GM12878 (cell line): ENCODE measurements around the gene ANKRD50. TPM values are rescaled to one million over a fixed set of nuclear protein-coding genes. Genes with fewer than 3 reads are reported as not detected.

Experiments used
- ATAC-seq: fragments of 200-7000 bp; cut with Tn5 transposase; 3 replicates; pipeline ENCODE4 v1.9.1; 2020; ENCODE audit warnings: mild to moderate bottlenecking, moderate library complexity
- BruUV-seq: library from RNA; stranded (reverse); fragments of 400-500 nt; replicated peaks from 2 replicates; lab custom pipeline; 2021; lab: Mats Ljungman, UMichigan
- CTCF ChIA-PET: fragments of 300-600 bp; sonication (Branson Sonifier 250); formaldehyde crosslinking; extraction: SDS; loops from one replicate; lab custom pipeline; 2021; ENCODE audit warnings: inconsistent platforms; lab: Yijun Ruan, JAX
- POLR2A ChIA-PET: fragments of 350-600 bp; formaldehyde crosslinking; extraction: SDS; loops from one replicate; lab custom pipeline; 2021; ENCODE audit warnings: inconsistent platforms; lab: Charles Lee
- RAD21 ChIA-PET: fragments of 300-600 bp; sonication (Branson Sonifier 250); formaldehyde crosslinking; loops from one replicate; lab custom pipeline; 2023; ENCODE audit warnings: antibody characterized with exemption; ENCODE audit not compliant: unreplicated experiment; lab: Charles Lee
- SMC1A ChIA-PET: fragments of 300-600 bp; sonication (Branson Sonifier 250); formaldehyde crosslinking; loops from one replicate; lab custom pipeline; 2023; ENCODE audit not compliant: unreplicated experiment, uncharacterized antibody; lab: Charles Lee
- DNase-seq: peaks from one replicate; pipeline ENCODE4 v3.0.0-alpha.2; 2011; ENCODE audit warnings: low read depth, low spot score
- FAIRE-seq: peaks from 3 replicates; lab custom pipeline; 2011; peaks lifted over from hg19 to GRCh38; lab: Jason Lieb, UNC
- H2AFZ ChIP-seq: 2 replicates; pipeline ENCODE4 v1.6.0; 2011; ENCODE audit warnings: low read depth, low read length, control low read depth; ENCODE audit not compliant: control insufficient read depth
- H3K27ac ChIP-seq: 2 replicates; pipeline ENCODE4 v1.5.1; 2011; ENCODE audit warnings: control low read depth; ENCODE audit not compliant: control insufficient read depth, insufficient read depth
- H3K27me3 ChIP-seq, 2 experiments: replicated peaks in 1 of 2; 2 replicates each; pipeline versions ENCODE4 v1.6.0 to v1.6.1; 2011; ENCODE audit warnings: low read length in 1 of 2; ENCODE audit not compliant: control insufficient read depth in 2 of 2, insufficient read depth in 2 of 2
- H3K36me3 ChIP-seq, 2 experiments: 2 replicates each; pipeline ENCODE4 v1.5.1; 2011; ENCODE audit warnings: low read length in 1 of 2; ENCODE audit not compliant: control insufficient read depth in 2 of 2, insufficient read depth in 2 of 2
- H3K4me1 ChIP-seq: 2 replicates; pipeline ENCODE4 v1.6.1; 2011; ENCODE audit warnings: mild to moderate bottlenecking, low read length, moderate library complexity, mixed read lengths; ENCODE audit not compliant: control insufficient read depth, insufficient read depth
- H3K4me2 ChIP-seq: 2 replicates; pipeline ENCODE4 v1.6.0; 2011; ENCODE audit warnings: control low read depth; ENCODE audit not compliant: control insufficient read depth, insufficient read depth
- H3K4me3 ChIP-seq: fragments of 200-600 bp; sonication (generic); 2 replicates; pipeline ENCODE4 v1.5.1; 2016
- H3K79me2 ChIP-seq: 2 replicates; pipeline ENCODE4 v1.6.0; 2011; ENCODE audit warnings: low read length; ENCODE audit not compliant: control insufficient read depth, insufficient read depth
- H3K9ac ChIP-seq: 2 replicates; pipeline ENCODE4 v1.8.0; 2011; ENCODE audit warnings: low read length, control low read depth, mixed read lengths; ENCODE audit not compliant: control insufficient read depth, insufficient read depth
- H3K9me3 ChIP-seq: replicated peaks from 3 replicates; pipeline ENCODE4 v1.5.1; 2011; ENCODE audit warnings: mild to moderate bottlenecking, low read length; ENCODE audit not compliant: control insufficient read depth, insufficient read depth
- H4K20me1 ChIP-seq: 2 replicates; pipeline ENCODE4 v1.6.0; 2011; ENCODE audit not compliant: control insufficient read depth, insufficient read depth
- EZH2 ChIP-seq: IDR thresholded peaks from 2 replicates; pipeline ENCODE4 v1.6.1; 2012; ENCODE audit warnings: low read depth, mild to moderate bottlenecking, control low read depth, inconsistent platforms, low read length, borderline replicate concordance; ENCODE audit not compliant: control insufficient read depth
- FOXK2 ChIP-seq: fragments of 450-650 bp; IDR thresholded peaks from 2 replicates; pipeline ENCODE4 v1.6.1; 2017; ENCODE audit warnings: mild to moderate bottlenecking, moderate library complexity
- KDM1A ChIP-seq: fragments of 200-600 bp; sonication (generic); IDR thresholded peaks from 2 replicates; pipeline ENCODE4 v1.6.1; 2016; ENCODE audit warnings: borderline replicate concordance
- LARP7 ChIP-seq: fragments of 450-650 bp; IDR thresholded peaks from 2 replicates; pipeline ENCODE4 v1.6.1; 2017; ENCODE audit warnings: mild to moderate bottlenecking
- POLR2AphosphoS2 ChIP-seq: IDR thresholded peaks from 2 replicates; pipeline ENCODE4 v1.6.1; 2011; ENCODE audit warnings: low read depth, mild to moderate bottlenecking, low read length, improper control_type of control experiment, moderate library complexity
- STAT1 ChIP-seq: fragments of 450-650 bp; conservative IDR thresholded peaks from 2 replicates; pipeline ENCODE4 v1.6.1; 2014; ENCODE audit warnings: antibody characterized with exemption, mild to moderate bottlenecking
- ZNF217 ChIP-seq: fragments of 450-650 bp; IDR thresholded peaks from 2 replicates; pipeline ENCODE4 v1.6.1; 2017; ENCODE audit warnings: antibody characterized with exemption, mild to moderate bottlenecking
- WGBS: methylation state at CpG from one replicate; pipeline ENCODE4 v1.1.6; 2016; ENCODE audit warnings: low lambda C conversion rate; ENCODE audit not compliant: insufficient replicate concordance, insufficient coverage; ENCODE audit errors: missing lambda C conversion rate; 5-methylcytosine and 5-hydroxymethylcytosine counted together
- in situ Hi-C: fragments of 300-500 bp; cut with MboI; formaldehyde crosslinking; loops from 9 replicates; pipeline ENCODE4 v1.14.3; 2018; ENCODE audit warnings: mixed read lengths
- intact Hi-C: fragments of 100-400 bp; cut with micrococcal nuclease; formaldehyde crosslinking; loops from one replicate; pipeline ENCODE4 v1.14.2; 2022; ENCODE audit not compliant: unreplicated experiment
- polyA plus RNA-seq, 11 experiments: library from polyadenylated mRNA; depleted of rRNA in 4 of 11; unstranded in 6 of 11; stranded (reverse) in 5 of 11; fragments of >200 nt; fragmentation: Nextera tagmentation in 4 of 11; fragmentation: Illumina TruSeq in 1 of 11; extraction: Ambion mirVana in 4 of 11; extraction: Trizol in 1 of 11; gene quantifications; 1 replicate in 1 of 11; 2 replicates in 10 of 11; pipeline versions ENCODE4 v1.2.1 to v1.2.3, GENCODE V29; 2011 to 2016; ENCODE audit warnings: inconsistent platforms in 2 of 11, missing spikeins in 2 of 11, low read depth in 1 of 11
- total RNA-seq, 4 experiments: library from RNA; depleted of rRNA in 3 of 4; stranded (reverse); fragments of >200 nt in 3 of 4; fragmentation: Illumina TruSeq in 1 of 4; extraction: Trizol in 1 of 4; gene quantifications; 2 replicates each; pipeline versions ENCODE4 v1.2.1 to v1.2.3, GENCODE V29; 2013 to 2021
- TF ChIP-seq, protein P1 (sequence below): IDR thresholded peaks from 2 replicates; pipeline ENCODE4 v1.6.1; 2012; ENCODE audit warnings: low read length, inconsistent platforms
- TF ChIP-seq, protein P2 (sequence below): IDR thresholded peaks from 2 replicates; pipeline ENCODE4 v1.6.1; 2011; ENCODE audit warnings: low read depth, mild to moderate bottlenecking, low read length, moderate library complexity, borderline replicate concordance; ENCODE audit errors: extremely low read depth
- TF ChIP-seq, protein P3 (sequence below): IDR thresholded peaks from 2 replicates; pipeline ENCODE4 v1.6.1; 2011; ENCODE audit warnings: borderline replicate concordance, low read depth, mild to moderate bottlenecking, moderate library complexity, low read length; ENCODE audit not compliant: insufficient read depth, poor library complexity, severe bottlenecking
- TF ChIP-seq, protein P4 (sequence below): fragments of 450-650 bp; IDR thresholded peaks from 2 replicates; pipeline ENCODE4 v1.6.1; 2017; ENCODE audit warnings: mild to moderate bottlenecking, moderate library complexity

Gene ANKRD50
- total and polyA plus RNA-seq, 10 of the 15 experiments (the other 5 are each of a cell fraction or from before 2014, with no cell fraction given), result under 0.01 to 0.10 (median 0.03) TPM; not detected in 1

DNA sequence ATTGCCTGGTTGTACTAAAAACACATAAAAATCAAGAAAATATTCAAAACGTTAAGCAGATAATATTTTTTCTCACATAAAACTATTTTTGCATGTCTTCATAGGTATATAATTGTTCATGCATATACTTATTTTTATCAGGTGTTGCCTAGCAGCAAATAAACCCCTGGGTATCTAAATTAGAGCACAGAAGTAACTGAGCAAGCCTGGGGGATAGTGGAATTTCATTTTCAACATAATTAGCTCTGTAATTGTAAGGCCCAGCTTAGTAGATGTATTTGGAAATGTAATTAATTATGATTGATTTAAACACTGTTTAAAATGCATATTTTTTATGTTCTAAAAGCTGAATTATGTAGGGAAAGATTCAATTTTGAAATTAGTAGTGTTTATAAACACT is 82.9 kb downstream of the ANKRD50 start:
- H2AFZ ChIP-seq, result no peak overlapping the region
- POLR2A ChIA-PET, result interaction anchor here (1.1 kb wide), 1 partner anchor 15 kb away, joined by 5 read pairs; no protein-coding TSS in a partner anchor
- H3K79me2 ChIP-seq, result no peaks in the 10 kb centered on the region
- intact Hi-C loops (no loop called here), in situ Hi-C loops (no loop called here)
- RAD21 ChIA-PET, result no interaction called here
- no peak overlapping the region for H3K4me2 ChIP-seq
- H3K9me3 ChIP-seq, result no peaks in the 10 kb centered on the region
- no TSS peak for BruUV-seq
- TF ChIP-seq ZNF217, result no peak
- TF ChIP-seq FOXK2, result no peak
- TF ChIP-seq, protein P1, sequence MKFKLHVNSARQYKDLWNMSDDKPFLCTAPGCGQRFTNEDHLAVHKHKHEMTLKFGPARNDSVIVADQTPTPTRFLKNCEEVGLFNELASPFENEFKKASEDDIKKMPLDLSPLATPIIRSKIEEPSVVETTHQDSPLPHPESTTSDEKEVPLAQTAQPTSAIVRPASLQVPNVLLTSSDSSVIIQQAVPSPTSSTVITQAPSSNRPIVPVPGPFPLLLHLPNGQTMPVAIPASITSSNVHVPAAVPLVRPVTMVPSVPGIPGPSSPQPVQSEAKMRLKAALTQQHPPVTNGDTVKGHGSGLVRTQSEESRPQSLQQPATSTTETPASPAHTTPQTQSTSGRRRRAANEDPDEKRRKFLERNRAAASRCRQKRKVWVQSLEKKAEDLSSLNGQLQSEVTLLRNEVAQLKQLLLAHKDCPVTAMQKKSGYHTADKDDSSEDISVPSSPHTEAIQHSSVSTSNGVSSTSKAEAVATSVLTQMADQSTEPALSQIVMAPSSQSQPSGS, result no peak
- no peak for TF ChIP-seq KDM1A
- TF ChIP-seq LARP7, result no peak
- TF ChIP-seq, protein P2, sequence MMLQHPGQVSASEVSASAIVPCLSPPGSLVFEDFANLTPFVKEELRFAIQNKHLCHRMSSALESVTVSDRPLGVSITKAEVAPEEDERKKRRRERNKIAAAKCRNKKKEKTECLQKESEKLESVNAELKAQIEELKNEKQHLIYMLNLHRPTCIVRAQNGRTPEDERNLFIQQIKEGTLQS, result no peak
- TF ChIP-seq, protein P3, sequence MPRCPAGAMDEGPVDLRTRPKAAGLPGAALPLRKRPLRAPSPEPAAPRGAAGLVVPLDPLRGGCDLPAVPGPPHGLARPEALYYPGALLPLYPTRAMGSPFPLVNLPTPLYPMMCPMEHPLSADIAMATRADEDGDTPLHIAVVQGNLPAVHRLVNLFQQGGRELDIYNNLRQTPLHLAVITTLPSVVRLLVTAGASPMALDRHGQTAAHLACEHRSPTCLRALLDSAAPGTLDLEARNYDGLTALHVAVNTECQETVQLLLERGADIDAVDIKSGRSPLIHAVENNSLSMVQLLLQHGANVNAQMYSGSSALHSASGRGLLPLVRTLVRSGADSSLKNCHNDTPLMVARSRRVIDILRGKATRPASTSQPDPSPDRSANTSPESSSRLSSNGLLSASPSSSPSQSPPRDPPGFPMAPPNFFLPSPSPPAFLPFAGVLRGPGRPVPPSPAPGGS, result no peak
- TF ChIP-seq, protein P4, sequence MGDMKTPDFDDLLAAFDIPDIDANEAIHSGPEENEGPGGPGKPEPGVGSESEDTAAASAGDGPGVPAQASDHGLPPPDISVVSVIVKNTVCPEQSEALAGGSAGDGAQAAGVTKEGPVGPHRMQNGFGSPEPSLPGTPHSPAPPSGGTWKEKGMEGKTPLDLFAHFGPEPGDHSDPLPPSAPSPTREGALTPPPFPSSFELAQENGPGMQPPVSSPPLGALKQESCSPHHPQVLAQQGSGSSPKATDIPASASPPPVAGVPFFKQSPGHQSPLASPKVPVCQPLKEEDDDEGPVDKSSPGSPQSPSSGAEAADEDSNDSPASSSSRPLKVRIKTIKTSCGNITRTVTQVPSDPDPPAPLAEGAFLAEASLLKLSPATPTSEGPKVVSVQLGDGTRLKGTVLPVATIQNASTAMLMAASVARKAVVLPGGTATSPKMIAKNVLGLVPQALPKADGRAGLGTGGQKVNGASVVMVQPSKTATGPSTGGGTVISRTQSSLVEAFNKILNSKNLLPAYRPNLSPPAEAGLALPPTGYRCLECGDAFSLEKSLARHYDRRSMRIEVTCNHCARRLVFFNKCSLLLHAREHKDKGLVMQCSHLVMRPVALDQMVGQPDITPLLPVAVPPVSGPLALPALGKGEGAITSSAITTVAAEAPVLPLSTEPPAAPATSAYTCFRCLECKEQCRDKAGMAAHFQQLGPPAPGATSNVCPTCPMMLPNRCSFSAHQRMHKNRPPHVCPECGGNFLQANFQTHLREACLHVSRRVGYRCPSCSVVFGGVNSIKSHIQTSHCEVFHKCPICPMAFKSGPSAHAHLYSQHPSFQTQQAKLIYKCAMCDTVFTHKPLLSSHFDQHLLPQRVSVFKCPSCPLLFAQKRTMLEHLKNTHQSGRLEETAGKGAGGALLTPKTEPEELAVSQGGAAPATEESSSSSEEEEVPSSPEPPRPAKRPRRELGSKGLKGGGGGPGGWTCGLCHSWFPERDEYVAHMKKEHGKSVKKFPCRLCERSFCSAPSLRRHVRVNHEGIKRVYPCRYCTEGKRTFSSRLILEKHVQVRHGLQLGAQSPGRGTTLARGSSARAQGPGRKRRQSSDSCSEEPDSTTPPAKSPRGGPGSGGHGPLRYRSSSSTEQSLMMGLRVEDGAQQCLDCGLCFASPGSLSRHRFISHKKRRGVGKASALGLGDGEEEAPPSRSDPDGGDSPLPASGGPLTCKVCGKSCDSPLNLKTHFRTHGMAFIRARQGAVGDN, result no peak
- TF ChIP-seq POLR2AphosphoS2, result no peak
- no peak for TF ChIP-seq EZH2
- no peak for TF ChIP-seq STAT1
- no peaks in the 10 kb centered on the region for H4K20me1 ChIP-seq
- no peaks in the 10 kb centered on the region for H3K4me1 ChIP-seq
- no peak overlapping the region for H3K27ac ChIP-seq
- FAIRE-seq (no peak), ATAC-seq (no peak), DNase-seq (no peak)
- no peak overlapping the region for H3K9ac ChIP-seq
- H3K27me3 ChIP-seq, result no peaks in the 10 kb centered on the region
- SMC1A ChIA-PET, result interaction anchor here (0.9 to 1.2 kb wide), 2 partner anchors 11 to 13 kb away, joined by 4 to 5 read pairs; no protein-coding TSS in a partner anchor
- no peak overlapping the region for H3K4me3 ChIP-seq
- CTCF ChIA-PET, result no interaction called here
- WGBS, result 5% methylated on average over 1 of the region's 1 CpG
- H3K36me3 ChIP-seq, result no peaks in the 10 kb centered on the region
